ENCODE data around the gene PHYH. TPM values are rescaled to one million over a fixed set of nuclear protein-coding genes. Genes with fewer than 3 reads are reported as not detected.

The PHYH gene
- total RNA-seq, 2 experiments from 2014 or later, result 14.6 to 16.3 TPM

GRCh38 chr10:13311177-13311575, 11.3 kb upstream of the PHYH start:
- TF ChIP-seq CTCF (IDR thresholded peaks at IDR 0.05), result no peak
- ATAC-seq (no peak), DNase-seq (no peak)
- no peak overlapping the region for H3K4me3 Mint-ChIP-seq
- no peak overlapping the region for H3K27ac Mint-ChIP-seq
- H3K36me3 Mint-ChIP-seq (ENCODE audit: low read depth), result peaks cover under 1% of the 10 kb centered on the region
- POLR2A ChIA-PET, result no interaction called here
- no peaks in the 10 kb centered on the region for H3K4me1 Mint-ChIP-seq (ENCODE audit: low read depth)
- CTCF ChIA-PET, result interaction anchor here (0.7 to 1.8 kb wide), 2 partner anchors 9 to 150 kb away, joined by 3 to 4 read pairs; partner anchors contain the start of gene MCM10
- H3K27me3 Mint-ChIP-seq, result no peaks in the 10 kb centered on the region
- intact Hi-C loops (cut with micrococcal nuclease), result no loop called here
- H3K9me3 Mint-ChIP-seq, result no peaks in the 10 kb centered on the region

- H3K4me3 Mint-ChIP-seq, result no peak overlapping the region
- peaks cover 2% of the 10 kb centered on the region for H3K36me3 Mint-ChIP-seq (ENCODE audit: low read depth)
- DNase-seq, result no peak
- ChIA-PET CTCF (interaction anchor here (0.7 to 1.8 kb wide), 2 partner anchors 8 to 149 kb away, joined by 3 to 4 read pairs; partner anchors contain the start of gene MCM10), POLR2A (no interaction called here)
- no peak overlapping the region for H3K27ac Mint-ChIP-seq
- no peaks in the 10 kb centered on the region for H3K4me1 Mint-ChIP-seq (ENCODE audit: low read depth)
- TF ChIP-seq CTCF (IDR thresholded peaks at IDR 0.05), result no peak
- ATAC-seq, result no peak
- no peaks in the 10 kb centered on the region for H3K27me3 Mint-ChIP-seq
- no peaks in the 10 kb centered on the region for H3K9me3 Mint-ChIP-seq
- intact Hi-C loops (cut with micrococcal nuclease), result no loop called here
These were observed 10.8 kb upstream of the PHYH start for GRCh38 chr10:13310518-13311176.

GRCh38 chr10:13309792-13310191, 9.9 kb upstream of the PHYH start:
- DNase-seq (no peak), ATAC-seq (no peak)
- TF ChIP-seq CTCF (IDR thresholded peaks at IDR 0.05), result no peak
- Mint-ChIP-seq H3K27me3 (no peaks in the 10 kb centered on the region), H3K4me3 (no peak overlapping the region), H3K27ac (no peak overlapping the region), H3K9me3 (no peaks in the 10 kb centered on the region), H3K36me3 (ENCODE audit: low read depth) (peaks cover 2% of the 10 kb centered on the region), H3K4me1 (ENCODE audit: low read depth) (no peaks in the 10 kb centered on the region)
- intact Hi-C loops (cut with micrococcal nuclease), result no loop called here
- CTCF ChIA-PET, result interaction anchor here (1.8 kb wide), 1 partner anchor 7 kb away, joined by 4 read pairs; no protein-coding TSS in a partner anchor
- POLR2A ChIA-PET, result no interaction called here

GRCh38 chr10:13308096-13308495, 8.2 kb upstream of the PHYH start:
- no peaks in the 10 kb centered on the region for H3K27me3 Mint-ChIP-seq
- H3K36me3 Mint-ChIP-seq (ENCODE audit: low read depth), result peaks cover 2% of the 10 kb centered on the region
- no peak overlapping the region for H3K4me3 Mint-ChIP-seq
- CTCF ChIA-PET, result no interaction called here
- no peaks in the 10 kb centered on the region for H3K9me3 Mint-ChIP-seq
- DNase-seq (no peak), ATAC-seq (no peak)
- intact Hi-C loops (cut with micrococcal nuclease), result no loop called here
- POLR2A ChIA-PET, result no interaction called here
- H3K27ac Mint-ChIP-seq, result no peak overlapping the region
- no peak for TF ChIP-seq CTCF (IDR thresholded peaks at IDR 0.05)
- no peaks in the 10 kb centered on the region for H3K4me1 Mint-ChIP-seq (ENCODE audit: low read depth)

- CTCF ChIA-PET, result no interaction called here
- POLR2A ChIA-PET, result no interaction called here
- TF ChIP-seq CTCF (IDR thresholded peaks at IDR 0.05), result no peak
- Mint-ChIP-seq H3K4me1 (ENCODE audit: low read depth) (peaks cover 6% of the 10 kb centered on the region), H3K27me3 (no peaks in the 10 kb centered on the region), H3K4me3 (no peak overlapping the region), H3K27ac (no peak overlapping the region), H3K9me3 (peaks cover 1% of the 10 kb centered on the region), H3K36me3 (ENCODE audit: low read depth) (peaks cover 4% of the 10 kb centered on the region)
- no peak for ATAC-seq
- no peak for DNase-seq
- intact Hi-C loops (cut with micrococcal nuclease), result no loop called here
These were observed 6.2 kb upstream of the PHYH start for GRCh38 chr10:13306103-13306502.

All from activated CD8-positive, alpha-beta T cell treated with anti-CD3 and anti-CD28 coated beads for 36 hours (primary cell).